Measurements from ENCODE around the gene LAIR1.
A peak's percentile ranks its signal among the peaks of the same experiment; 100 is the strongest.

The LAIR1 gene

GRCh38 chr19:54403054-54403453 lies 38.3 kb upstream of the LAIR1 start:
- no peak for TF ChIP-seq CTCF (IDR thresholded peaks at IDR 0.05)

DNA sequence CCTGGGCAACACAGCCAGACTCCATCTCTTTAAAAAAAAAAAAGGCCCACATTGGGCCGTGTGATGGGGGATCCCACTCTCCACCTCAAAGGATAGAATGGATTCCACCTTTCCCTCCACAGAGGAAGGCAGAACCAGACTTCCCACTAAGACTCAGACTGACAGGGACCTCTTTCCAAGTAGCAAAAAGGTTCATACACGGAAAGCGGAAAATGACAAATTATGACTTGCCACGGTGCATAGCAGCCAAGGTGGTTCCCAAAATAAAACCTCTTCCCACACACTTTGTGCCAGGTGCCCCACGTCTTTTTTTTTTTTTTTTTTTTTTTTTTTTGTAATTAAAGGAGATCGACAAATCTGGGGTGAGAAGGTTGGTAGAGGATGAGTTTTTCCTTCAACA lies 36.2 kb upstream of the LAIR1 start:
- TF ChIP-seq CTCF (IDR thresholded peaks at IDR 0.05): no peak

DNA sequence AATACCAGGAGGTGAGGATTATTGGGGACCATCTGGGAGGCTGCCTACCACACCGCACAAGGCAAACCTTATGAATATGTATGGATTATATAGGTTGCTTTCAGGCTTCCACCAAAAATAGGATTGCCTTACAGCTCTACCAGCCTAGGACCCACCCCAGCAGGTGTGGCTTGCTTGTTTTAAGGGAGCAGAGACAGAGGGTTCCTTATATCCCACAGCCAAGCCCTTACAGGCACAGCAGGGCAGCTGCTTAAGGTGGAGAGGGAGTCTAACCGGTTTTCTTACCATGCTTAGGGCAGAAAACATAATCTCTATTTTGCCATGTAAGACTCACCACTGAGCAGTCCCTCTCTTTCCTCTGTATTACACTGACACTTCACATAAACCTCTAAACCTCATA lies 34.5 kb upstream of the LAIR1 start:
- no peak for TF ChIP-seq CTCF (IDR thresholded peaks at IDR 0.05)

DNA sequence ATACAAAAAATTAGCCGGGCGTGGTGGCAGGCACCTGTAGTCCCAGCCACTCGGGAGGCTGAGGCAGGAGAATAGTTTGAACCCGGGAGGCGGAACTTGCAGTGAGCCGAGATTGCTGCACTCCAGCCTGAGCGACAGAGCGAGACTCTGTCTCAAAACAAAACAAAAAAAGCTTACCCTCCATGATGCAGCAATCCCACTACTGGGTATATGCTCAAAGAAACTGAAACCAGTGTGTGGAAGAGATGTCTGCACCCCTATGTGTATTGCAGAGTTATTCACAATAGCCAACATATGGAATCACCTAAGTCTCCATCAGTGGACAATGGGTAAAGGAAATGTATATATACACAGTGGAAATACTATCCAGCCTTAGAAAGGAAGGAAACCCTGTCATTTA lies 31.0 kb upstream of the LAIR1 start:
- no peak for TF ChIP-seq CTCF (IDR thresholded peaks at IDR 0.05)

DNA sequence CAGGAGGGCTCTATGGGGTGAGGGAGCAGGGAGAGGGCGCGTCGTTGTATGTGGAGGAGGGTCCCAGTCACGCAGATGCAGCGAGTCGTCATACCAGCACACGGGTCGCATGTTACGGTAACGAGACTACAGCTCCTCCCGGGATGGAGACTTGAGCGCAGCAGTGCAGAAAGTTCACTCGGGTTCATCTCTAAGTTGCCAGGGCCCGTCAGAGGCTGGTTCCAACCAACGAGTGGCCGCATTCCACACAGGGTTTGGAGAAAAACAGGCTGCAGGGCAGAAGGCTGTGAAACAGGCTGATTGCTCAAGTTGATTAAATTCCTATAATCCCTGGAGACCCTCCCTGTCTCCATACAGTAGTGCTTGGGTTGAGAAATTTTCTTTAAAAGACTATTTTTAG lies 28.6 kb upstream of the LAIR1 start:
- no peak for TF ChIP-seq CTCF (IDR thresholded peaks at IDR 0.05)

DNA sequence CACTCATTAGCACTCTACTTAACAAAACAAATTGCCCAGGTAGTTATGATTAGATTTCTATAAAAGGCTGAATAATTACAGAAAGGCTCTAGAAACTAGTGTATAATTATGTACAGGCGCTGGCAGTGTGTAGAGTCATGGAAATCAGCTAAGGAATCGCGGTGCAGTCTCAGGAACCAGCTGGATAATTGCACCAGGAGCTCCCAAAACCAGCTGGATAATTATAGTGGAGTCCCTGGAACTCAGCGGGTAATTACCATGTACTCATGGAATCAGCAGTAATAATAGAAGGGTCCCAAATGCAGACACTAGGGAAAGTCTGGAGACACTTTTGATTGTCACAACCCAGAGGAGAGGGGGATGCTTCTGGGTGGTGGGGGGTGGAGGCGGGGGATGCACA lies 27.4 kb upstream of the LAIR1 start:
- TF ChIP-seq CTCF (IDR thresholded peaks at IDR 0.05): no peak

DNA sequence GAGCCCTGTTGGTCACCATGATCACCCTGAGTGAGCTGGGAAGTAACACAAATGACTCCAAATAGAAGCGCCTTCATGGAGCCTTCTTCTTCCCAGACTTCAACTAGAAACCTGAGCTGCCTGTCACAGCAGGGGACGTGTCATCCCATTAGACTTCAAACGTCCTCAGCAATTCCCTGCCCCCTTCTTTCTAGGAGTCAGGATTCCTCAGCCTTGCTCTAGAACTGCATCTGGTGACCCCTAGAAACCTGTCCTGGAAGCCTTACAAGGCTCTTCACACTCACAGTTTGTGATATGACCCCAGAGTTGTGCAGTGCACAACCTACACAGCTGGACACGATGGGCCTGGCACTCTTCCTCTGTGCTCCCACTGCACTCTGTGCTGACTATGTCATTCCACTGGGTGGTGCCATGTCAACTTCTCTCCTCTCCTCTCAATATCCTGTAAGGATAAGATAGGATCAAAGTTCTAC lies 26.9 kb upstream of the LAIR1 start:
- no peak for TF ChIP-seq CTCF (IDR thresholded peaks at IDR 0.05)

DNA sequence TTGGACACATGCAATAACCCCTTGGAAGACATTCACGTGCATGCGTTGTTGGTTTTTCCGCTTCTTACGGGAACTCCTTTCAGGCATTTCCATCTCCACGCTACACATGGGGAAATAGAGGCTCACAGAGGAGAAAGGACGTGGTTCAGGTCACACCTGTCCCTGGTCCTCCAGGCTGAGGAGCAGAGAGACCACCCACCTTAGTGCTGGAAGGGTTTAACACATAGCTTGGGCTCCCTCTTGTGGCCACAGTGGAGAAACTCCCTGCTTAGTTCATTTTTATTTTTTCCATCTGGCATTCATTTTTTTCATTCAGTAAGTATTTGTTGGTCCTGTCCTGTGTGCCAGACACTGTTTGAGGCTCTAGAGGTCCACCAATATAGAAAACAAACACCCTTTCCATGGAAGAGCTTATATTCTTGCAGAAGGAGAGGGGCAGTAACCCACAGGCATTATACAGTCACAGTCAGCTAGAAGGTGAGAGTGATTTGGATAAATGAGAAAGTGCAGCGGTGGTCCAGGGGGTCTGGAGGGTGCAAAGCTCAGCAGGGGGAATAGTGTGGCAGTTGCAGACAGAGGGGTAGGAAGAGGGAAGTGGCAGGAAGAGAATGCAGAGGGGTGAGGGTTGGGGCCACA lies 26.3 kb upstream of the LAIR1 start:
- TF ChIP-seq CTCF (IDR thresholded peaks at IDR 0.05): peak; percentile 93

Measured in LNCAP (cell line).